B cell (primary cell): ENCODE results near the gene ESRRA.

Experiments
- CTCF ChIP-seq: fragments of 200-600 bp; IDR thresholded peaks from one replicate; pipeline ENCODE4 v1.8.0; 2022; ENCODE audit warnings: antibody characterized with exemption, mild to moderate bottlenecking
- EZH2 ChIP-seq: IDR thresholded peaks from 2 replicates; pipeline ENCODE4 v1.6.1; 2012; ENCODE audit warnings: borderline replicate concordance, low read depth, mild to moderate bottlenecking, moderate library complexity, low read length; ENCODE audit not compliant: insufficient read depth, poor library complexity, severe bottlenecking

DNA sequence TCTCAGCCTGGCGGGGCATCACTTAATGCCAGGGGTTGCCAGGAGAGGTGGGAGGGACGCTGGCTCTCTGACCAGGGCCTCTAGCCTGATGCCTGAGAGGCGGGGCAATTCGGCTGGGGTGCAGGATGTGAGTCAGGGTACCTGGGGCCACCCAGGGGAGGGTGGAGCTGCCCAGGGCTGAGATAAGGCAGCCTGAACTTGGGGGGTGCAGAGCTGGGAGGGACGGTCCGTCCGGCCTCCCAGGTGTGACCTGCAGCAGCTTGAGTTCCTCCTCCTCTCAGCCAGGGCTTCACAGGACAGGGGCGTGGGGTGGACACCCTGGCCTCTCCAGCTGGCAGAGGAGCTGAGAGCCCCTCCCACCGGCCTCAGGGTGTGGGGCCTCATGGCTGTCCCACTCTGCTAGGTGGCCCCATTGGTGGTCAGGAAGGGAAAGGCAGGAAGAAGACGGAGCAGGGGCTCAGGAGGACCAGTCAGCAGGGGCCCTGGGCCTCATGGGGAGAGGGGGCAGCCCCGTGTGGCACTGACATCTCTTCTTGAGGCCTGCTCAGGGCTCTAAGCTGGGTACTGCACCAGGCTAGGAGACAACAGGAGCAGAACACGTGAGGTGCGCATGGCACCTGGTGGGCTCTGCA, 52.7 kb downstream of the ESRRA start:
- TF ChIP-seq CTCF: no peak
- TF ChIP-seq EZH2: no peak
